IMR-90 (cell line): ENCODE measurements around the gene PSMD14. TPM values are rescaled to one million over a fixed set of nuclear protein-coding genes. Genes with fewer than 3 reads are reported as not detected.

ENCODE experiments used
- ATAC-seq: fragments of 200-7000 bp; cut with Tn5 transposase; 2 replicates; pipeline ENCODE4 v1.9.1; 2020; ENCODE audit warnings: low read depth, mild to moderate bottlenecking, moderate library complexity
- BruUV-seq: library from RNA; stranded (reverse); fragments of 400-500 nt; replicated peaks from 2 replicates; lab custom pipeline; 2021; lab: Mats Ljungman, UMichigan
- CTCF ChIA-PET: fragments of 300-600 bp; formaldehyde crosslinking; extraction: SDS; loops from one replicate; lab custom pipeline; 2021; ENCODE audit warnings: antibody characterized with exemption; lab: Yijun Ruan, JAX
- POLR2A ChIA-PET: fragments of 300-600 bp; sonication (Branson Sonifier 250); formaldehyde crosslinking; loops from one replicate; lab custom pipeline; 2022; ENCODE audit warnings: antibody characterized with exemption; ENCODE audit not compliant: unreplicated experiment; lab: Charles Lee
- DNase-seq: peaks from one replicate; pipeline ENCODE4 v3.0.0; 2013
- H2AFZ ChIP-seq: replicated peaks from 2 replicates; pipeline ENCODE3; 2013; ENCODE audit warnings: low read length, mild to moderate bottlenecking; ENCODE audit not compliant: poor library complexity
- H2AK5ac ChIP-seq: 2 replicates; pipeline ENCODE4 v1.6.1; 2013; ENCODE audit warnings: low read depth, low read length, inconsistent platforms
- H2AK9ac ChIP-seq: replicated peaks from 2 replicates; pipeline ENCODE3; 2013; ENCODE audit warnings: mild to moderate bottlenecking, low read depth, low read length, moderate library complexity; ENCODE audit not compliant: poor library complexity
- H2BK120ac ChIP-seq: 2 replicates; pipeline ENCODE4 v1.6.1; 2013; ENCODE audit warnings: low read depth, low read length, inconsistent platforms
- H2BK15ac ChIP-seq: 3 replicates; pipeline ENCODE4 v1.6.1; 2013; ENCODE audit warnings: low read depth, low read length, inconsistent platforms
- H2BK20ac ChIP-seq: 2 replicates; pipeline ENCODE4 v1.6.1; 2013; ENCODE audit warnings: low read depth, mild to moderate bottlenecking, inconsistent platforms, low read length, moderate library complexity
- H2BK5ac ChIP-seq: 2 replicates; pipeline ENCODE4 v1.6.1; 2013; ENCODE audit warnings: mild to moderate bottlenecking, low read depth, low read length, inconsistent platforms; ENCODE audit not compliant: poor library complexity, severe bottlenecking
- H3K14ac ChIP-seq: replicated peaks from 2 replicates; pipeline ENCODE4 v1.6.1; 2013; ENCODE audit warnings: low read depth, low read length, inconsistent platforms
- H3K18ac ChIP-seq: 2 replicates; pipeline ENCODE4 v1.6.1; 2013; ENCODE audit warnings: low read depth, low read length, control low read depth
- H3K23ac ChIP-seq: 2 replicates; pipeline ENCODE4 v1.6.1; 2013; ENCODE audit warnings: low read depth, low read length, inconsistent platforms
- H3K27ac ChIP-seq: 2 replicates; pipeline ENCODE4 v1.5.1; 2013; ENCODE audit warnings: mild to moderate bottlenecking, control low read depth, low read length; ENCODE audit not compliant: insufficient read depth
- H3K27me3 ChIP-seq: 2 replicates; pipeline ENCODE4 v1.6.1; 2013; ENCODE audit warnings: low read length; ENCODE audit not compliant: control insufficient read depth, insufficient read depth
- H3K36me3 ChIP-seq: 2 replicates; pipeline ENCODE4 v1.6.1; 2013; ENCODE audit warnings: low read length, mixed read lengths; ENCODE audit not compliant: control insufficient read depth, insufficient read depth
- H3K4ac ChIP-seq: 2 replicates; pipeline ENCODE4 v1.6.1; 2013; ENCODE audit warnings: low read depth, low read length, inconsistent platforms
- H3K4me1 ChIP-seq: 2 replicates; pipeline ENCODE4 v1.6.1; 2013; ENCODE audit warnings: low read length, mixed read lengths; ENCODE audit not compliant: control insufficient read depth, insufficient read depth
- H3K4me2 ChIP-seq: 2 replicates; pipeline ENCODE4 v1.6.1; 2013; ENCODE audit warnings: low read depth, mild to moderate bottlenecking, control low read depth, low read length, moderate library complexity
- H3K4me3 ChIP-seq: 2 replicates; pipeline ENCODE4 v1.5.1; 2013; ENCODE audit warnings: low read depth, mild to moderate bottlenecking, control low read depth, low read length, moderate library complexity; ENCODE audit not compliant: insufficient read depth
- H3K56ac ChIP-seq: 2 replicates; pipeline ENCODE4 v1.6.1; 2013; ENCODE audit warnings: low read length, inconsistent platforms; ENCODE audit not compliant: insufficient read depth; ENCODE audit errors: extremely low read depth
- H3K79me1 ChIP-seq, 2 experiments: 2 replicates each; pipeline ENCODE4 v1.6.1; 2013; ENCODE audit warnings: low read length in 2 of 2, inconsistent platforms in 1 of 2, low read depth in 1 of 2
- H3K9ac ChIP-seq: 2 replicates; pipeline ENCODE4 v1.6.1; 2013; ENCODE audit warnings: low read depth, low read length, control low read depth
- H3K9me1 ChIP-seq: 2 replicates; pipeline ENCODE4 v1.6.1; 2013; ENCODE audit warnings: low read length, inconsistent platforms; ENCODE audit not compliant: insufficient read depth
- H3K9me3 ChIP-seq: 2 replicates; pipeline ENCODE4 v1.6.1; 2013; ENCODE audit warnings: low read length; ENCODE audit not compliant: control insufficient read depth, insufficient read depth
- H4K20me1 ChIP-seq: 2 replicates; pipeline ENCODE4 v1.6.1; 2013; ENCODE audit warnings: low read length, inconsistent platforms; ENCODE audit not compliant: insufficient read depth
- H4K5ac ChIP-seq: 2 replicates; pipeline ENCODE4 v1.6.1; 2013; ENCODE audit warnings: mild to moderate bottlenecking, low read depth, low read length, control low read depth
- H4K8ac ChIP-seq, 2 experiments: 2 replicates each; pipeline ENCODE4 v1.6.1; 2013; ENCODE audit warnings: low read depth in 2 of 2, low read length in 2 of 2, control low read depth in 1 of 2, inconsistent platforms in 1 of 2
- H4K91ac ChIP-seq: 2 replicates; pipeline ENCODE4 v1.6.1; 2013; ENCODE audit warnings: low read depth, low read length, inconsistent platforms; ENCODE audit not compliant: insufficient read depth
- NFE2L2 ChIP-seq: fragments of 150-350 bp; IDR thresholded peaks from 2 replicates; pipeline ENCODE4 v1.6.1; 2016; ENCODE audit warnings: low read depth, mild to moderate bottlenecking, low read length
- POLR2A ChIP-seq: IDR thresholded peaks from 2 replicates; pipeline ENCODE4 v1.6.1; 2012; ENCODE audit warnings: mild to moderate bottlenecking, low read depth, low read length
- WGBS, 2 experiments: methylation state at CpG; one replicate each; pipeline versions ENCODE4 v1.1.5 to v1.1.7; 2013; ENCODE audit warnings: missing lambda C conversion rate in 2 of 2; ENCODE audit not compliant: insufficient read length in 1 of 2; ENCODE audit errors: extremely low coverage in 2 of 2; 5-methylcytosine and 5-hydroxymethylcytosine counted together
- dilution Hi-C: fragments of 300-500 bp; cut with HindIII; formaldehyde crosslinking; loops from one replicate; pipeline ENCODE4 v1.14.3; 2018; ENCODE audit warnings: low sequenced_read_pairs; ENCODE audit not compliant: unreplicated experiment
- in situ Hi-C: fragments of 300-500 bp; cut with MboI; formaldehyde crosslinking; loops from 3 replicates; pipeline ENCODE4 v1.14.3; 2019; ENCODE audit warnings: low sequenced_read_pairs, inconsistent platforms, mixed read lengths
- intact Hi-C: fragments of 100-400 bp; cut with micrococcal nuclease; formaldehyde crosslinking; loops from 2 replicates; pipeline ENCODE4 v1.10.0; 2022
- polyA plus RNA-seq, 3 experiments: library from polyadenylated mRNA; depleted of rRNA; stranded (reverse); fragments of >200 nt; gene quantifications; 2 replicates each; pipeline ENCODE4 v1.2.3, GENCODE V29; 2012; ENCODE audit warnings: low replicate concordance in 1 of 3
- total RNA-seq: library from RNA; depleted of rRNA; stranded (reverse); fragments of >200 nt; gene quantifications from 2 replicates; pipeline ENCODE4 v1.2.3, GENCODE V29; 2012

PSMD14 gene
- total and polyA plus RNA-seq, 2 of the 4 experiments (the other 2 are of a cell fraction): 59.3 to 110 TPM

DNA sequence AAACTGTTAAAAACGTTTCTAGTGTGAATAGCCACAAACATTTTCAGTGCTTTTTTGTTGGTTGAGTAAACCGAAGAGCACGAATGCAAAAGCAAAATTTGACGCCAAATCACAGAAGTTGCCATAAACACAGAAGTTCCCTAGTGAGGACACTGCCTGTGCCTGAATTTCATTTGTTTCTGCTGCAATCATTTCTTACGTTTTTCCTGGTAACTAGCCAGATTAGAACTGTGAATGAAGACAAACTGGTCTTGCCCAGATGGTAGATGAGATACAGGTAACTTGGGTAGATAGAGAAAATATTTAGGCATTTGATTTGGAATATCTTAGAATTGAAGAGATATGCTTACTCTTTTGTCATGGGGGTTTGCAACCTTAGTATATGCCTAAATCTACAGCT, 98.1 kb downstream of the PSMD14 start:
- Histone ChIP-seq H3K4me2 (no peak overlapping the region), H3K14ac (no peak overlapping the region), H2AFZ (no peak overlapping the region), H4K91ac (no peak overlapping the region), H3K9me3 (no peaks in the 10 kb centered on the region), H2BK5ac (no peak overlapping the region), H2BK15ac (no peak overlapping the region), H3K4me1 (no peaks in the 10 kb centered on the region), H3K9ac (no peak overlapping the region), H3K18ac (no peak overlapping the region), H3K79me1 (peaks cover 0 to 3% of the 10 kb centered on the region in 2 experiments; a peak in 2 of 4 replicates), H2BK120ac (no peak overlapping the region), H4K20me1 (no peaks in the 10 kb centered on the region; the same call in 1 of the 2 replicates), H3K27ac (no peak overlapping the region), H3K4me3 (no peak overlapping the region), H4K5ac (no peak overlapping the region), H2AK9ac (no peak overlapping the region), H3K36me3 (peaks cover 6% of the 10 kb centered on the region), H2AK5ac (no peak overlapping the region), H3K23ac (no peak overlapping the region), H4K8ac (no peak overlapping the region), H2BK20ac (no peak overlapping the region), H3K56ac (no peak overlapping the region), H3K9me1 (no peaks in the 10 kb centered on the region), H3K4ac (no peak overlapping the region), H3K27me3 (no peaks in the 10 kb centered on the region)
- in situ Hi-C loops (no loop called here), intact Hi-C loops (no loop called here), dilution Hi-C loops (no loop called here)
- no TSS peak for BruUV-seq
- CTCF ChIA-PET: no interaction called here
- POLR2A ChIA-PET: no interaction called here
- DNase-seq: no peak
- no peak for TF ChIP-seq POLR2A
- no peak for TF ChIP-seq NFE2L2
- WGBS, 2 experiments: 71% methylated on average over 3 of the region's 5 CpGs; no CpG with 5 or more reads in 1 of the 2 experiments
- ATAC-seq: no peak
